HEK293 (cell line): ENCODE measurements around the gene PCDH9.
A peak's percentile ranks its signal among the peaks of the same experiment; 100 is the strongest.

Experiments
- CTCF ChIA-PET: fragments of 350-600 bp; formaldehyde crosslinking; extraction: SDS; loops from one replicate; lab custom pipeline; 2021; ENCODE audit warnings: antibody characterized with exemption; lab: Yijun Ruan, JAX
- POLR2A ChIA-PET: fragments of 300-600 bp; formaldehyde crosslinking; extraction: SDS; loops from one replicate; lab custom pipeline; 2020; ENCODE audit warnings: antibody characterized with exemption, inconsistent platforms; lab: Yijun Ruan, JAX
- H3K27ac ChIP-seq: fragments of 200-500 bp; sonication (Bioruptor generic); 2 replicates; pipeline ENCODE4 v1.5.1; 2014; ENCODE audit warnings: low read depth, low read length, control low read depth, inconsistent platforms; ENCODE audit errors: extremely low read depth
- H3K36me3 ChIP-seq, 2 experiments: fragments of 200-500 bp in 1 of 2; sonication (Bioruptor generic) in 1 of 2; 1 replicate in 1 of 2; 2 replicates in 1 of 2; pipeline ENCODE4 v1.5.1; 2014 to 2017; ENCODE audit warnings: inconsistent platforms in 2 of 2, low read length in 2 of 2; ENCODE audit not compliant: control insufficient read depth in 2 of 2, insufficient read depth in 1 of 2
- H3K4me1 ChIP-seq: fragments of 200-500 bp; sonication (Bioruptor generic); 2 replicates; pipeline ENCODE4 v1.5.1; 2014; ENCODE audit warnings: mild to moderate bottlenecking, low read length, inconsistent platforms; ENCODE audit not compliant: control insufficient read depth, insufficient read depth
- H3K4me3 ChIP-seq: 2 replicates; pipeline ENCODE4 v1.5.1; 2011; ENCODE audit warnings: low read depth, mild to moderate bottlenecking, control low read depth, low read length, moderate library complexity
- H3K9me3 ChIP-seq: fragments of 200-500 bp; sonication (Bioruptor generic); 2 replicates; pipeline ENCODE4 v1.5.1; 2014; ENCODE audit warnings: low read depth, low read length, inconsistent platforms; ENCODE audit not compliant: control insufficient read depth, insufficient read depth
- HOXC10 ChIP-seq: sonication (generic); formaldehyde crosslinking; IDR thresholded peaks from 2 replicates; pipeline ENCODE4 v1.8.1; 2023; ENCODE audit warnings: mild to moderate bottlenecking, missing genetic modification reagents
- MZF1 ChIP-seq: fragments of 450-650 bp; formaldehyde crosslinking; IDR thresholded peaks from 2 replicates; pipeline ENCODE4 v1.5.1; 2017; ENCODE audit warnings: missing biosample characterization, missing genetic modification characterization, borderline replicate concordance
- TCF7L2 ChIP-seq: IDR thresholded peaks from 2 replicates; pipeline ENCODE4 v1.6.1; 2011; ENCODE audit warnings: low read depth, mild to moderate bottlenecking, inconsistent platforms, low read length, moderate library complexity, borderline replicate concordance
- TRIM28 ChIP-seq: IDR thresholded peaks from 2 replicates; pipeline ENCODE4 v1.6.1; 2011; ENCODE audit warnings: low read length, control low read depth, borderline replicate concordance
- ZBTB48 ChIP-seq: fragments of 450-650 bp; formaldehyde crosslinking; IDR thresholded peaks from 2 replicates; pipeline ENCODE4 v1.5.1; 2016; ENCODE audit warnings: missing biosample characterization, missing genetic modification characterization
- ZFHX2 ChIP-seq: fragments of 450-650 bp; formaldehyde crosslinking; conservative IDR thresholded peaks from 2 replicates; pipeline ENCODE4 v1.5.1; 2016; ENCODE audit warnings: missing biosample characterization, missing genetic modification characterization
- ZNF121 ChIP-seq: fragments of 450-650 bp; formaldehyde crosslinking; IDR thresholded peaks from 2 replicates; pipeline ENCODE4 v1.5.1; 2016; ENCODE audit warnings: missing biosample characterization, missing genetic modification characterization
- ZNF157 ChIP-seq: fragments of 450-650 bp; formaldehyde crosslinking; IDR thresholded peaks from 2 replicates; pipeline ENCODE4 v1.5.1; 2016; ENCODE audit warnings: missing biosample characterization, missing genetic modification characterization
- ZNF16 ChIP-seq: fragments of 450-650 bp; formaldehyde crosslinking; IDR thresholded peaks from 2 replicates; pipeline ENCODE4 v1.5.1; 2016; ENCODE audit warnings: low read depth, missing biosample characterization, missing genetic modification characterization
- ZNF214 ChIP-seq: fragments of 450-650 bp; formaldehyde crosslinking; IDR thresholded peaks from 2 replicates; pipeline ENCODE4 v1.5.1; 2017; ENCODE audit warnings: missing biosample characterization, mild to moderate bottlenecking, missing genetic modification characterization, borderline replicate concordance
- ZNF280C ChIP-seq: fragments of 450-650 bp; formaldehyde crosslinking; IDR thresholded peaks from 2 replicates; pipeline ENCODE4 v1.5.1; 2016; ENCODE audit warnings: missing biosample characterization, missing genetic modification characterization
- ZNF354C ChIP-seq: fragments of 450-650 bp; formaldehyde crosslinking; IDR thresholded peaks from 2 replicates; pipeline ENCODE4 v1.5.1; 2016; ENCODE audit warnings: missing biosample characterization, missing genetic modification characterization, low read depth, borderline replicate concordance
- ZNF366 ChIP-seq: fragments of 450-650 bp; formaldehyde crosslinking; conservative IDR thresholded peaks from 2 replicates; pipeline ENCODE4 v1.5.1; 2016; ENCODE audit warnings: missing biosample characterization, missing genetic modification characterization
- ZNF426 ChIP-seq: fragments of 450-650 bp; formaldehyde crosslinking; IDR thresholded peaks from 2 replicates; pipeline ENCODE4 v1.5.1; 2017; ENCODE audit warnings: missing biosample characterization, missing genetic modification characterization, mild to moderate bottlenecking, inconsistent platforms, moderate library complexity
- ZNF514 ChIP-seq: fragments of 450-650 bp; formaldehyde crosslinking; IDR thresholded peaks from 2 replicates; pipeline ENCODE4 v1.5.1; 2016; ENCODE audit warnings: missing biosample characterization, missing genetic modification characterization
- ZNF624 ChIP-seq: fragments of 450-650 bp; formaldehyde crosslinking; IDR thresholded peaks from 2 replicates; pipeline ENCODE4 v1.5.1; 2017; ENCODE audit warnings: missing biosample characterization, missing genetic modification characterization
- ZNF660 ChIP-seq: fragments of 450-650 bp; IDR thresholded peaks from 2 replicates; pipeline ENCODE4 v1.5.1; 2018; ENCODE audit warnings: missing biosample characterization, mild to moderate bottlenecking, missing genetic modification characterization
- ZNF707 ChIP-seq: fragments of 450-650 bp; formaldehyde crosslinking; IDR thresholded peaks from 2 replicates; pipeline ENCODE4 v1.5.1; 2016; ENCODE audit warnings: missing biosample characterization, missing genetic modification characterization
- ZNF747 ChIP-seq: fragments of 450-650 bp; formaldehyde crosslinking; IDR thresholded peaks from 2 replicates; pipeline ENCODE4 v1.5.1; 2016; ENCODE audit warnings: missing biosample characterization, missing genetic modification characterization
- ZNF785 ChIP-seq: fragments of 450-650 bp; formaldehyde crosslinking; IDR thresholded peaks from 2 replicates; pipeline ENCODE4 v1.5.1; 2016; ENCODE audit warnings: missing biosample characterization, missing genetic modification characterization
- TF ChIP-seq, protein P1 (sequence below): fragments of 450-650 bp; formaldehyde crosslinking; IDR thresholded peaks from 2 replicates; pipeline ENCODE4 v1.5.1; 2016; ENCODE audit warnings: missing biosample characterization, missing genetic modification characterization
- TF ChIP-seq, protein P2 (sequence below): IDR thresholded peaks from 2 replicates; pipeline ENCODE4 v1.6.1; 2011; ENCODE audit warnings: mild to moderate bottlenecking, low read depth, low read length, borderline replicate concordance

PCDH9 gene

GRCh38 chr13:67061750-67062149 is 168.4 kb downstream of the PCDH9 start:
- POLR2A ChIA-PET, result no interaction called here
- TF ChIP-seq TRIM28 (peak; percentile 98), ZNF426 (no peak), ZNF16 (no peak), ZFHX2 (tag by site-specific recombination) (0 out of 2 replicates have a peak, but pooled peaks have one; percentile 19), ZNF660 (tag by site-specific recombination) (0 out of 2 replicates have a peak, but pooled peaks have one; percentile 42)
- no peaks in the 10 kb centered on the region for H3K4me1 ChIP-seq
- H3K36me3 ChIP-seq, result no peaks in the 10 kb centered on the region
- CTCF ChIA-PET, result no interaction called here
- no peaks in the 10 kb centered on the region for H3K9me3 ChIP-seq
- no peak overlapping the region for H3K4me3 ChIP-seq
- no peak overlapping the region for H3K27ac ChIP-seq

DNA sequence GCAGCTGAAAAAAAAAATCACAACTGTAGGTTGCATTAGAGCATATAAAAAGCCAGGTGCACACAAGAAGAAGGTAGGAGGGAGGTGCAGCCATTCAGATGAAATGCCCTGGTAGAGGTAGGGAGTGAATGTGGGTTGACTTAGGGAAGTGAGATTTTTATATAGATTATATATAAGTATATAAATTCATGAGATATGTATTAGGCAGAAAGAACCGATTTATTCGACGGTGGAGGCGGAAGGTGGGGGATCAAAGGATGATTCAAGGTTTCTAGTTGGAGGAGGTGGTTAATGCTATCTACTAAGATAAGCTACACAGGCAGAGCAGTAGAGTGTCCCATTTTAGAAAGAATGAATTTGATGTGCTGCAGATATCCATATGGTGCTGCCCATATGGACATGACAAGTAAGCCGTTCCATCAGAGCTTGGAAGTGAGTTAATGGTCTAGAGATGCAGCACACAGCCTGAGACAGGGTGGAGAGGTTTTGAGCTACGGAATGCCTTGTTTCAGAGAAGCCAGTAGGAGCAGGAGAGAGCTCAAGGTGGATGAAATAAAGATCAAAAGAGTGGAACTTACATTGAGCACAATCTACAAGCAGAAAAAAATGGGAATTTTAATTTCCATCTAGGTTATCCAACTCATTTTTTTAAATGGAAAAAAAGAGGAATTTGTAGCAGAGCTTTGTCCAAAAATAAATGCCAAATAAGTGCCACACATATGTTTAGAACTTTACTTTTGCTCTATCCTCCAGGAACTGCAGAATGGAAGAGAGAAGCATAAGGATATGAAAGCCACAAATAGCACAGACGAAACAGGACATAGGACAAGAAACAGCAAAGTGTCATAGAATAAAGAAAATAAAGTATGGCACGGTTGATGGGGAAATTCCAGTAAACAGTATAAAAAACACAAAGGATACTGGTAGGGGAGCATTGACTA is 177.3 kb downstream of the PCDH9 start:
- POLR2A ChIA-PET, result no interaction called here
- Histone ChIP-seq H3K36me3 (no peaks in the 10 kb centered on the region), H3K27ac (no peak overlapping the region), H3K4me3 (no peak overlapping the region), H3K9me3 (no peaks in the 10 kb centered on the region), H3K4me1 (no peaks in the 10 kb centered on the region)
- CTCF ChIA-PET, result no interaction called here
- no peak for TF ChIP-seq MZF1 (tag by site-specific recombination)
- 0 out of 2 replicates have a peak, but pooled peaks have one; percentile 16 for TF ChIP-seq TCF7L2
- TF ChIP-seq ZNF747, result no peak
- no peak for TF ChIP-seq ZNF366

- H3K36me3 ChIP-seq, result no peaks in the 10 kb centered on the region
- TF ChIP-seq ZNF280C (tag by site-specific recombination), result no peak
- TF ChIP-seq ZNF157 (tag by site-specific recombination), result no peak
- no peak for TF ChIP-seq ZNF121 (tag by site-specific recombination)
- no peak for TF ChIP-seq ZNF707 (tag by site-specific recombination)
- TF ChIP-seq ZNF514 (tag by site-specific recombination), result no peak
- H3K27ac ChIP-seq, result no peak overlapping the region
- CTCF ChIA-PET, result no interaction called here
- H3K4me3 ChIP-seq, result no peak overlapping the region
- no peaks in the 10 kb centered on the region for H3K9me3 ChIP-seq
- H3K4me1 ChIP-seq, result no peaks in the 10 kb centered on the region
- POLR2A ChIA-PET, result no interaction called here
Measured at GRCh38 chr13:67049744-67050143, 180.4 kb downstream of the PCDH9 start.

DNA sequence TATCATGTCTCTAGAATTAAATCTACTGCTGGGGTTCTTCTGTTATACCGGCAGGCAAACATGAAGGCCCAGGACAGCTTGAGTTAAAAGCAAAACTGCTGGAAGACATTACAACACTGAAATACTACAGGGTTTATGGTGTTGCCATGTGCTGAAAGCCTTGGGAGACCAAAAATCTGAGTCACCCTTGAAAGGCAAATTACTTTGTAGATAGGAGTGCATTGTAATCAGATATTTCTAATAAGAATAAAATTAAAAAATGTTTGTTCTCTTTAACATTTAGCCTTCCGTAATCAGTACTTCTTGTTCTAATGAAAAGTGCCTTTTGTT is 181.3 kb downstream of the PCDH9 start:
- no peak overlapping the region for H3K27ac ChIP-seq
- H3K4me3 ChIP-seq, result no peak overlapping the region
- no peaks in the 10 kb centered on the region for H3K9me3 ChIP-seq
- POLR2A ChIA-PET, result no interaction called here
- H3K4me1 ChIP-seq, result no peaks in the 10 kb centered on the region
- H3K36me3 ChIP-seq, result no peaks in the 10 kb centered on the region
- CTCF ChIA-PET, result interaction anchor here (0.6 kb wide), 1 partner anchor 993 kb away, joined by 3 read pairs; no protein-coding TSS in a partner anchor
- TF ChIP-seq ZNF354C, result no peak
- no peak for TF ChIP-seq ZNF157 (tag by site-specific recombination)
- TF ChIP-seq, protein P1, sequence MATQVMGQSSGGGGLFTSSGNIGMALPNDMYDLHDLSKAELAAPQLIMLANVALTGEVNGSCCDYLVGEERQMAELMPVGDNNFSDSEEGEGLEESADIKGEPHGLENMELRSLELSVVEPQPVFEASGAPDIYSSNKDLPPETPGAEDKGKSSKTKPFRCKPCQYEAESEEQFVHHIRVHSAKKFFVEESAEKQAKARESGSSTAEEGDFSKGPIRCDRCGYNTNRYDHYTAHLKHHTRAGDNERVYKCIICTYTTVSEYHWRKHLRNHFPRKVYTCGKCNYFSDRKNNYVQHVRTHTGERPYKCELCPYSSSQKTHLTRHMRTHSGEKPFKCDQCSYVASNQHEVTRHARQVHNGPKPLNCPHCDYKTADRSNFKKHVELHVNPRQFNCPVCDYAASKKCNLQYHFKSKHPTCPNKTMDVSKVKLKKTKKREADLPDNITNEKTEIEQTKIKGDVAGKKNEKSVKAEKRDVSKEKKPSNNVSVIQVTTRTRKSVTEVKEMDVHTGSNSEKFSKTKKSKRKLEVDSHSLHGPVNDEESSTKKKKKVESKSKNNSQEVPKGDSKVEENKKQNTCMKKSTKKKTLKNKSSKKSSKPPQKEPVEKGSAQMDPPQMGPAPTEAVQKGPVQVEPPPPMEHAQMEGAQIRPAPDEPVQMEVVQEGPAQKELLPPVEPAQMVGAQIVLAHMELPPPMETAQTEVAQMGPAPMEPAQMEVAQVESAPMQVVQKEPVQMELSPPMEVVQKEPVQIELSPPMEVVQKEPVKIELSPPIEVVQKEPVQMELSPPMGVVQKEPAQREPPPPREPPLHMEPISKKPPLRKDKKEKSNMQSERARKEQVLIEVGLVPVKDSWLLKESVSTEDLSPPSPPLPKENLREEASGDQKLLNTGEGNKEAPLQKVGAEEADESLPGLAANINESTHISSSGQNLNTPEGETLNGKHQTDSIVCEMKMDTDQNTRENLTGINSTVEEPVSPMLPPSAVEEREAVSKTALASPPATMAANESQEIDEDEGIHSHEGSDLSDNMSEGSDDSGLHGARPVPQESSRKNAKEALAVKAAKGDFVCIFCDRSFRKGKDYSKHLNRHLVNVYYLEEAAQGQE (tag by site-specific recombination), result no peak
- TF ChIP-seq, protein P2, sequence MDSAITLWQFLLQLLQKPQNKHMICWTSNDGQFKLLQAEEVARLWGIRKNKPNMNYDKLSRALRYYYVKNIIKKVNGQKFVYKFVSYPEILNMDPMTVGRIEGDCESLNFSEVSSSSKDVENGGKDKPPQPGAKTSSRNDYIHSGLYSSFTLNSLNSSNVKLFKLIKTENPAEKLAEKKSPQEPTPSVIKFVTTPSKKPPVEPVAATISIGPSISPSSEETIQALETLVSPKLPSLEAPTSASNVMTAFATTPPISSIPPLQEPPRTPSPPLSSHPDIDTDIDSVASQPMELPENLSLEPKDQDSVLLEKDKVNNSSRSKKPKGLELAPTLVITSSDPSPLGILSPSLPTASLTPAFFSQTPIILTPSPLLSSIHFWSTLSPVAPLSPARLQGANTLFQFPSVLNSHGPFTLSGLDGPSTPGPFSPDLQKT, result 0 out of 2 replicates have a peak, but pooled peaks have one; percentile 9
- TF ChIP-seq HOXC10 (CRISPR knock-in tag), result no peak
- TF ChIP-seq ZNF785, result no peak
- TF ChIP-seq ZNF214 (tag by site-specific recombination), result no peak
- TF ChIP-seq ZNF624 (tag by site-specific recombination), result no peak
- TF ChIP-seq ZBTB48 (tag by site-specific recombination), result no peak
- 0 out of 2 replicates have a peak, but pooled peaks have one; percentile 0 for TF ChIP-seq TRIM28
